GM21825 (cell line): ENCODE results near the gene DGUOK.
A peak's percentile ranks its signal among the peaks of the same experiment; 100 is the strongest.
"Not testable (repeated sequence)": the region's sequence is repeated elsewhere in the genome, so short reads cannot be mapped to it uniquely, and the experiment has no call there.

Experiments used
- ATAC-seq: cut with Tn5 transposase; IDR thresholded peaks from one replicate; pipeline ENCODE4 v1.9.1; 2021; ENCODE audit warnings: mild to moderate bottlenecking, moderate library complexity; ENCODE audit not compliant: unreplicated experiment

Gene DGUOK

DNA sequence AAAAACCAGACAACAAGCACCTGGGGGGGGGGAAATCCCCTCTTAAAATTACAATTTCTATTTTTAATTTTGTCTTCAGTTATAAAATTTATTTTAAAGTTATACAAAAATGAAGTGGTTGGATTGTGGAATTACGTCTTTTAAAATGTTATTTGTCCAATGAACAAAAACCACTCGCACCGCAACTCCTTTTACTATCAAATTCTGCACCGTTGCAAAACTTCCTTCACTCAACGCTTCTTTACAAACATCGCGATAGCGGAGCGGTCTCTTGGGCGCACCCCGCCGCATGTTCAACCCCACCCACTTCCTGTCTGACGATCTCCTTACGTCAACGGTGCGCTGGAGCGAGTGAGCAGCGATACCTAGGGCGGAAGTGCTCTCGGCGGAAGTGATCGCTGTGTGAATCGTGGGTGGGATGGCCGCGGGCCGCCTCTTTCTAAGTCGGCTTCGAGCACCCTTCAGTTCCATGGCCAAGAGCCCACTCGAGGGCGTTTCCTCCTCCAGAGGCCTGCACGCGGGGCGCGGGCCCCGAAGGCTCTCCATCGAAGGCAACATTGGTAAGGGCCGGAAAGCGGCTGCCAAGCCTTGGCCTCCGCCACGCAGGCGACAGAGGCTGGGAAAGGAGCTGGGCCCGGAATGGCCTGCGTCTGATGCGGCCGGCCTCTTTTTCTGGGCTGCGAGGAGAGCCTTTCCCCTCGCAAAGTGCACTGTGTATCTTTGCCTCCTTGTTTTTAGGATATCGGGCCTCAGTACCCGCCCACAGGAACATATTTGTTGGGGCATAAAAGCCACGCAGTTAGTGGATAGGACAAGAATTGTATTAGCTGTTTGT is at the start of gene DGUOK:
TSS of gene DGUOK (plus strand) at position 388 of the 835 bp plus-strand sequence. CDS start at position 419, 31 bp downstream.
- ATAC-seq = peak; percentile 99

DNA sequence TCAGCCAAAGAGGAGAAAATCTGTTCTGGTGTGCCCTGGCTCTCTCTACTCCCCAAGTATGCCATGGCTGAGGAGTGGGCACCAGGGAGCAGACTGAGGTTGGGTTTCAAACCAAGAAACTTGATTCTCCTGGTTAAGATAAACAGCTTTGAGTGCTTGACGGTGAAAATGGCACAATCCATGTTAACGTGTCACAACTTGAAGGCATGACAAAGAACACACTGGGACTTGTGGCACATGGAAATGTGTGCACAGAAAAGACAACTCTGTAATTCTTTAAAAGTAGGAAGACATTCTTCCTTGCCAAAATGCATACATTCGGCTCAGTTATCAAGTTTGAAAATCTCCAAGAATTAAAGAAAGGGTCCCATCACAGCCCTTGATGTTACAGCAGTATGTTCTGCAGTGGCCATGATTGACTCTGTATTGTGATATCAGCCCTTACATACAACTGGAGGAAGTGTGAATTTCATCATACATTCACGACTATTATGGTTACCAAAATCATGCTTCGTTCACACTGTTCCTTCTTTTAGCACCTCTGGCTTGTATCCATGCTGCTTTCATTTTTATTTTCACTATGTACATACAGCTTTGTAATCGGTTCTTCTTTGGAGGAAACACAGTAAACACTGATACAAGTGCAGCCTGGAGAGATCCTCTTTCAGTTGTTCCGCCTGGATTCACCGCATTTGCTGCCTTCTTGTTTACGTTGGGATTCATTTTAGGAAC is 49.4 kb upstream of the DGUOK start:
- ATAC-seq = no peak

DNA sequence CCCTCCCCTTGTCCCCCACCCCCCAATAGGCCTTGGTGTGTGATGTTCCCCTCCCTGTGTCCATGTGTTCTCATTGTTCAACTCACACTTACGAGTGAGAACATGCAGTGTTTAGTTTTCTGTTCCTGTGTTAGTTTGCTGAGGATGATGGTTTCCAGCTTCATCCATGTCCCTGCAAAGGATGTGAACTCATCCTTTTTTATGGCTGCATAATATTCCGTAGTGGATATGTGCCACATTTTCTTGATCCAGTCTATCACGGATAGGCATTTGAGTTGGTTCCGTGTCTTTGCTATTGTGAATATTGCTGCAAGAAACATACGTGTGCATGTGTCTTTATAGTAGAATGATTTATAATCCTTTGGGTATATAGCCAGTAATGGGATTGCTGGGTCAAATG is 48.7 kb upstream of the DGUOK start:
- ATAC-seq = not testable (repeated sequence)

DNA sequence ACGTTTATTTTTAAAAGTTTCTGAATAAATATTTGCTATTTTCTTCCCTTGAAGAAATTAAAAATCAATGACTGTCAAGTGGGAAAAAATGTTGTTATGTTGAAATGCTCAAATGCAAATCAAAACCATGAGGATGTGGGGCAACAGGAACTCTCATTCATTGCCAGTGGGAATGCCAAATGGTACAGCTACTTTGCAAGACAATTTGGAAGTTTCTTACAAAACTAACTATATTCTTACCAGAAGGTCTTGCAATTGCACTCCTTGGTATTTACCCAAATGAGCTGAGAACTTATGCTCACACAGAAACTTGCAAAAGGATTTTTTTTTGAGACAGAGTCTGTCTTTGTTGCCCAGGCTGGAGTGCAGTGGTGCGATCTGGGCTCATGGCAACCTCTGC is 41.3 kb upstream of the DGUOK start:
- ATAC-seq = no peak

DNA sequence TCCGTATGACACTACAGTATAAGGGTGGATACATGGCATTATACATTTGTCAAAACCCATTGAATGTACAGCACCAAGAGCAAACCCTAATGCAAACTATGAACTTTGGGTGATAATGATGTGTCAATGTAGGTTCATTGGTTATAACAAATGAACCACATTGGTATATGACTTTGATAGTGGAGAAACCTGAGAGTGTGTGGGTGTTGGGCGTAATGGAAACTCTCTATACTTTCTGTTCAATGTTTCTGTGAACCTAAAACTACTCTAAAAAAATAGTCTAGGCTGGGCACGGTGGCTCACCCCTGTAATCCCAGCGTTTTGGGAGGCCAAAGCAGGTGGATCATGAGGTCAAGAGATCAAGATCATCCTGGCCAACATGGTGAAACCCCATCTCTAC is 40.3 kb upstream of the DGUOK start:
- ATAC-seq = no peak

DNA sequence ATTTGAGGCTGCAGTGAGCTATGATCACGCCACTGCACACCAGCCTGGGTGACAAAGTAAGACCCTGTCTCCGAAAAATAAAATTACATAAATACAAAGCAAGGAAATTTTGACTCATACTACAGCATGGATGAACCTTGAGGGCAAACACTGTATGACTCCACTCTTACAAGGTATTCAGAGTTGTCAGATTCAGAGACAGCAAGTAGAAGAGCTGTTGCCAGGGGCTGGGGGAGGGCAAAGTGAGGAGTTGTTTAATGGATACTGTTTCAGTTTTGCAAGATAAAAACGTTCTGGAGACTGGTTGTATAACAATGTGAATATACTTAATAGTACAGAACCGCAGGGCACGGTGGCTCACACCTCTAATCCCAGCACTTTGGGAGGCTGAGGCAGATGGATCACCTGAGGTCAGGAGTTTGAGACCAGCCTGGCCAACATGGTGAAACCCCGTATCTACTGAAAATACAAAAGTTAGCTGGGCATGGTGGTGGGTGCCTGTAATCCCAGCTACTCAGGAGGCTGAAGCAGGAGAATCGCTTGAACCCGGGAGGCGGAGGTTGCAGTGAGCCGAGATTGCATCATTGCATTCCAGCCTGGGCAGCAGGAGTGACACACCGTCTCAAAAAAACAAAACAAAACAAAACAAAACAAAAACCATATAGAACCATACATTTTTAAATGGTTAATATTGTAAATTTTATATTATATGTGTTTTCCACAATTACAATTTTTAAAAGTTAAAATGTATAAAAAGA is 38.9 kb upstream of the DGUOK start:
- ATAC-seq = not testable (repeated sequence)

DNA sequence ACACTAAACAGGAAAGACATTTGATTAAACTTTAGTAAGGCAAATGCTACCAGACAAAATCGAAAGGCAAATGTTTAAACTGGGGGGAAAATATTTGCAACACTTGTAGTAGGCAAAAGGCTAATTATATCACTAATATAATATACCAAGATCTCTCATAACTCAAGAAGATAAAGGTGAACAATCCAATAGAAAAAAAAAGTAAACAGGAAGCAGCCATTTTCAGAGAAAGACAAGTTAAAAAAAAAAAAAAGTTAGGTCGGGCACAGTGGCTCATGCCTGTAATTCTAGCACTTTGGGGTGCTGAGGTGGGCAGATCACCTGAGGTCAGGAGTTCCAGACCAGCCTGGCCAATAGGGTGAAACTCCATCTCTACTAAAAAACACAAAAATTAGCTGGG is 38.3 kb upstream of the DGUOK start:
- no peak for ATAC-seq

DNA sequence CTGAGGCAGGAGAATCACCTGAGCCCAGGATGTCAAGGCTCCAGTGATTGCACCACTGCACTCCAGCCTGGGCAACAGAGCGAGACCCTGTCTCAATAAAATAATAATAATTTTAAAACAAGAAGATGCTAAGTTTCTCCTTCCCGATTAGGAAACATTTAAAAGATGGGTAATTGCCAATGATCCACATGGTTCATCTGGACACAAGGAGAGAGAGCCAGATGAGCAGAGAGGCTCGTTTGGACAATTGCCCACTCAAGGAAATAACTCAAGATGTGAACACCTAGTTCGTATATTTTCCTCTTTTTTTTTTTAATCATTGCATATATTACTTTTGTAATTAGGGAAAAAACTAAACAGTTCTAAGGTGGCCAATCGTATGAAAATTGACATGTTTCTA is 37.5 kb upstream of the DGUOK start:
- ATAC-seq = no peak

DNA sequence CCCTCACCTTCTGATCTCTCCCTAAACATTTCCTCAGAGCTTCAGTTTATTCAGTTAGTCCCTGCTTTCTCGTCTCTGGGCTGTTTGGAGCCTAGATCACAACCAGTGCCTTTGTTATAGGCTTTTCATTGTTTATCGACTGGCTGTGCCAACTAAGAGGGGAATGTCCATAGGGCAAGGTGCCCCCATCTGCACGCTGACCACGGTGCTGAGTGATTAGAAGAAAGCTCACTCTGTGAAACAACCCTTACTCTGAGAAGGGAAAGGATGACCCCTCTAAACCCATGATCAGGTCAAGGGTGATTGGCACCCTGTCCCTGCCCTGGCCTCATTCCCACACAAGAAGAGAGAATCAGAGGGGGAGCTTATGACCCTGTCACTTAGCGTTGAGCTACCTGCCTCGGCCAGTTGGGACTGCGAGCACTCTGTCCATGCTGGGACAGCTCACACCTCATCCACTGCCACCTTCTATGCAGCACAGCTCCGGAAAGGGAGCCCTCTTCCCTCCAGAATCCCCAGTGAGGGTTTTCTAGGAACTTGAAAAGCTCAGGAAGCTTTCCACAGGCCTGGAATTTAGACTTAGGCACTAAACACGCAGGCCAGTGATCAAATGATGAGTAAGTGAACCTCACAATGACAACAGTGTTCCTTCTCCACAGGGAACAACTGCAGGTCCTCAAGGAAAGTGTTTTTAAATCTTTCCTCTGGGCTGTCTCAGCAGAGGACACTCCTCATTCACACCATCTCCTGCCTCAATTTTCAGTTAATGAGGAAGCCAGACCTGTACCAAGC is 36.2 kb upstream of the DGUOK start:
- ATAC-seq = no peak

DNA sequence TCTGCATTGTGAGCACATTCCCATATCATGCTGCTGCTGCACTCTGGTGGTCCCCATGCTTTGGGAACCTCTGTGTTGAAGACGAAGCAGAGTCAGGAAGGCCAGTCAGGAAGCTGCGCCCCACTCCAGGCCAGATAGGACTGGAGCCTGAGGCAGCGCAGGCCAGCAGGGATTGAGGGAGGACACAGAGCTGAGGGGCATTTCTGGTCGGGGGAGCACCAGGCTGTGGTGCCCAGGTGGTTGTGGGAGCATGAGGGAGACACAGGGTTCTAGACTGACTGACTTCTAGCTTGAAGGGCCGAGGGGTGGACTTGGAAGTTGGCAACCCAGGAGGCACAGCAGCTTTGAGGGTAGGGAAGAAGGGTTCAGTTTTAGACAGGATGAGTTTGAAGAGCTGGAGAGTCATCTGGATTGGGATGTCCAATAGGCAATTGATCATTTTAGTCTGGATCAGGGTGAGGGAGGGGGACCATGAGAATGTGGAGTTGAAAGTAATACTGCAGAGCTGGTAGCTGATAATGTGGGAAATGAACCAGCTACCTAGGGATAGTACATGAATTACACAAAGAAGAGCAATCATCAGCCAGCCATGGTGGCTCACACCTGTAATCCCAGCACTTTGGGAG is 35.3 kb upstream of the DGUOK start:
- ATAC-seq = no peak

DNA sequence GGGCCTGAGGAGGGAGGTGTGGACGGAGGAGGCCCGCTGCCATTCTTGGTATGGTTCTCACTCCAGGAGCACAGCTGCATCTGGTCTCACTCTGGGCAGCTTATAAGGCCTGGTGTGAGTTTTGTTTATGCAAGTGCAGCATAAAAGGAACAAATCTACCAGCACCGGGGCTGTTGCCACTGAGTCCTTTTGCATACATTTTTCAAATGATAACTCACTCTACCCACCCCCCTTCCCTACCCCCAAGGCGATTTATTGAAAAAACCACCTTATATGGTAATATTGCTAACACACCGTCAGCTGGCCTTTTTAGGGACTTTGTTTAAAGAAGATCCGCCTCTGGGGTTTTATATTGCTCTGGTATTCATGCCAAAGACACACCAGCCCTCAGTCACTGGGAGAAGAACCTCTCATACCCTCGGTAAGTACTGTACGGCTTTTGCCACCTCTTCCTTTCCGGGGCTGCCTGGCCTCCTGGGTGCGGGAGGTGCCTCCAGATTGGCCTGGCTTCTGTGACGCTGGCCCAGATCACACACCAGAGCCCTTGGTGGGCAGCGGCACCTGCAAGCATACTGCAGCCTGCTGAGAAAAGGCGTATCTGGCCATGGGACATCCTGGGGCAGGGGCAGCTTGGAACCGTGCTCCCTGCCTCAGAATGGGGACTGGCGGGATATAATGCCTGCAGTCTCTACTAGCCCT is 33.9 kb upstream of the DGUOK start, which contains the start of gene ACTG2:
TSS of gene ACTG2 (plus strand) at position 378 of the 699 bp plus-strand sequence. CDS start 8,304 bp downstream, outside the sequence.
- no peak for ATAC-seq

DNA sequence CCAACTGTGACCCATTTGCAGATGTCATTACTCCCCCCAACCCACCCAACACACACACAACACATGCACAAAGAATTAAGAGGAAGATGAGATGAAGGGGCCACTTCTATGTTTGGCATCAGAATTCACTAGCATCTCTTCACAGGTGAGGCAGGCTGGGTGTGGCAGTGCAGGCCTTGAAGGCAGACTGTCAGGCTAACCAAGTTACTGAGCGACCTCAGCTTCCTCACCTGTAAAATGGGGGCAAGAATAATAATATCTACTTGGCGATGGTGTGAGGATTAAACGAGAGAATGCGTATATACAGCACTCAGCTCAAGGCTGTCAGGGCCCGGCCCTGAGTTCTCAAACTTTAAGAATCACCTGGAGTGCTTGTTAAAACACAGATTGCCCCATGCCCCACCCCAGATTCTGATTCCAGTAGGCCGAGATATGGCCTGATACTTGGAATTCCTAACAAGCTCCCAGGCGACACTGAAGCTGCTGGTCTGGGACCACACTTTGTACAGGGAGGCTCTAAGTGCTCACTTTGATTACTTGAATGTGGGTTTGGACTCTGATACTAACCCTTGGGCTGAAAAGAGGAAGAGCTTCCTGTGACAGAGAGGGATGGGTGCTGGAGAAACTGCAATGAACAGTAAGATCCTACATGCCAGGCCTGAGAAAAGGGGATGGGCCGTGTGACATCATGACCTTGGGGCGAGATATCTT is 32.8 kb upstream of the DGUOK start:
- ATAC-seq = no peak

DNA sequence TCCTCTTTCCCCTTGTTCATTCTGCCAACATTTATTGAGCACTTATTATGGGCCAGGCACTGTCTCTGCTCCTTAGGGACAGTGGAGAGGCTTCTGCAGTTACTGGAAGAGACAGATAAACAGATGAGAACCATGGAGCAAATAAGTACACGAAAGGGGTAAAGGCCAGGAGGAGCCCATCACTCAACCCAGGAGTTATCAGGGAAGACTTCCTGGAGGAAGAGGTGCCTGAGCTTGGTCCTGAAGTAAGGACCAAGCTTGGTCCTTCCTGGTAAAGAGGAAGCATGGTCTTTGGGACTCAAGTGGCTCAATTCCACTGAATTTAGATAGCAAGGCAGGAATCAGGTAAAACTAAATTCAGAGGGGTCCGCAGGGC is 32.2 kb upstream of the DGUOK start:
- ATAC-seq = no peak

DNA sequence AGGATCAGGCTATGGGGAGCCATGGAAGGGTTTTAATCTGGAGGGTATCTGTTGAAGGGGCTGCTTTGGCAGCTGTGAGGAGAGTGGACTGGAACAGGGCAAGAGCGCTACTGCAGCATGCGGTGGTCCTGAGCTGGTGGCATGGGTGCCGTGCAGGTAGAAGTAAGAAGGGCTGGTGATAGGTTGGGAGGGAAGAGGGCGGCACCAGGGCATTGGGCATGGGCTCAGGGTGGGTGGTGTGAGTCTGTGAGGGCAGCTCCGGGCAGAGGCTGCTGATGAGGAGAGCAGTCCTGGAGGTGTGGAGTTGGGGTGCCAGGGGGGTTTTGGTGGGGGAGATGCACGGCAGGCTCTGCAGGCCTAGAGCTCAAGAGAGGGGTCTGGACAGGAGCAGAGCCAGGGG is 31.8 kb upstream of the DGUOK start:
- ATAC-seq = no peak

DNA sequence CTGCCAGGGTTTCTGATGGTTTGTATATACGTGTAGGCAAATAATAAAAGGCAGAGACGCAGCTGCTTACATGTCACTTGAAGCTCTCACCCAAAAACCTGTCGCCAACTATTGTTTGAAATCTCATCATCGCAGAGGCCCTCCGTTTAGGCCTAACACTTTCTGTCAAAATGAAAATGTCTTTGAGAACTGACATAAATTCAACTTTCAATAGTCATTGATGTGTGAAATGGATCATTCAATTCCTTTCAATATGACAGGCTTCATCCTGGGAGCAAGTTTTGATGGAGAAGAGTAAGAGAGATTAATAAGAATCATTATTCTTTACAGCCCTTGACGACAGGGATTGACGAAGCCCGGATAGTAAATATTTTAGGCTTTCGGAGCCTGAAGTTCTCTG is 31.2 kb upstream of the DGUOK start:
- ATAC-seq = no peak

DNA sequence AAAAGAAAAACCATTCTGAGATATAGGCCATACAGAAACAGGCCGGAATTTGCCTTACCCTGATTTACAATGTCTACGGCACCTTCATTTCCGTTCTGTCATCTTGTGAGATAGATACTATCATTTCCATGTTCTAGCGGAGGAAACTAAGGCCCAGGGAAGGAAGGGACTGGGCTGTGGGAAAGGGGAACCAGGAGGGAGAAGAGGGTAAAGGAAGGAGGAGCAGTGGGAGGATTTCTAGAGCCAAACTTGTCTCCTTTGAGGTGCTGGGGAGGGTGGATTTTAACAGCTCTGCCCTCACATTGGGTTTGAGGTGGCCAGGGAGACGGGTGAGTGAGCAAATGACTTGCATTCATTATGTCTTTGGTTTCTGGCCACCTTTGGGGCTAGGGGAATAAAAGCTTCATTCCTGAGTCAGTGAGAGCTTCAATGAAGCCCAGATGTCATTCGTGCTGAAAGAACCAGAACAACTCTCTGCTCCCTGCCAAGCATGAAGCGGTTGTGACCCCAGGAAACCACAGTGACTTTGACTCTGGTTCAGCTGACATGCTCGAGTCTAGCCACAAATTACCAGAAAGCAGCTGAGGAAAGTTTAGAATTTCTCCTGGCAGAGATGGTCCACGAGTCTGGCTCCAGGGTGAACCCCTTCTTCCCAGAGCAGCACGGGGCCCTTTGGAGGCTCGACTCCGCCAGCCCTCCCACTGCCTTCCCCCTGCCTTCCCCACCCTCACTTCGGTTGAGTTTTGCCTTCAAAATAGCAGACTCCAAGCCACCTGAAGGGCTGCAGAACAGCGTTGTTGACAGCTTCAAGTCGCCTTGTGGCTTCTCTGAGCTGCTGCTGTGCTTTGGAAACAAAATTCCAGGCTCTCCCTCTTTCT is 30.1 kb upstream of the DGUOK start:
- ATAC-seq = peak; percentile 74

DNA sequence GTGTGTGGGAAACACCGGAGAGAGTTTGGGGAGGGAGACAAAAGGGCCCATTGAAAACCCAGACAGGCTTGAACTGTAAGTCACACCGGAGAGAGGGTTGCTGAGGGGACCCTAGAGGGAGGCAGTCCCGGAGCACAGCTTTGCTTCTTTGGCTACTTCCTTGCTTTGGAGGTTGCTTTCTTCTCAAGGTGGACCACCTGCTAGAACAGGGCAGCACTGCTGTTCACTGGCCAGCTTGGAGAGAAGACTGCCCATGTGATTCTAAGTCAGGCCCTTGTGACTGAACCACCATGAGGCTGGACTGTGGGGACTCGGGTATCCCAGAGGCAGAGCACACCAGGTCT is 29.5 kb upstream of the DGUOK start:
- ATAC-seq = no peak

DNA sequence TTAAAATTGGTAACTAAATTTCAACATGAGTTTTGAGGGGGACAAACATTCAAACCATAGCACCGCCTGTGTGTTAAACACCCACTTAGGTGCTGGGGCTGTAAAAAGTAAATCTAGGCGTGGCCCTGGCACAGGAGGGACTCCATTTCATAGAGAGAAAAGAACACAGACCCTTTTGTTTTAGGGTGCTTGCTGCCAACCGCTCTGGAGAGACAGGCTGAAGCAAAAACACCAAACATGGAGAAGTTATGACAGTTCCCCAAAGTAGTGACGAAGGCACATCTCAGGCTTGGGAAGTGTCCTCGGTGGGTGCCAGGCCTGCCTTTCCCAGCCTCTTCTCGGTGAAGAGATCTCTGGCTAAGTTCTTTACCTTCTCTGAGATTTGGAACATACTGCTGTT is 28.7 kb upstream of the DGUOK start:
- no peak for ATAC-seq
